NK-92 (cell line): ENCODE results near the gene PCDHB12.
"Not testable (repeated sequence)": the region's sequence is repeated elsewhere in the genome, so short reads cannot be mapped to it uniquely, and the experiment has no call there.

Experiments
- DNase-seq: peaks from one replicate; lab custom pipeline; 2025; ENCODE audit not compliant: unreplicated experiment; lab: John Stamatoyannopoulos, UW

Gene PCDHB12

DNA sequence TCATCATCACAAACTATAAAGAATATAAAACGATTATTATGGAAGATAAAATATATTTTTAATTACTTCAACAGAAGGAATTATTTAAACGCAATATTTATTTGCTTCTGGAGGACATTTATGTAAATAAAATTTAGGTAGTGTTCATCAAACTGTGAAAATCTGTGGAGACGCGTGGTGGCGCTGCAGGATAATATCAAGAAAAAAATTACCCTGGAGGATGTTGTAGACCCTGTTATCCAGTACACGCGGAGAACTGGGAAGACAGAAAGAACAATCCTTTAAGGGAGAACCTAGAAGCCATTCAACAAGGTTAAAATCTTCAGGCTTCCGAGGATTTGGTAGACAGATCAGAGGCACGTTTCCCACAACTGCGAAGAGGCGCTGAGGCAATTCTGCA is at the start of gene PCDHB12:
PCDHB12 (plus strand) TSS at position 242 of the 400 bp plus-strand sequence. CDS start 189 bp downstream, outside the sequence.
- DNase-seq, result no peak

DNA sequence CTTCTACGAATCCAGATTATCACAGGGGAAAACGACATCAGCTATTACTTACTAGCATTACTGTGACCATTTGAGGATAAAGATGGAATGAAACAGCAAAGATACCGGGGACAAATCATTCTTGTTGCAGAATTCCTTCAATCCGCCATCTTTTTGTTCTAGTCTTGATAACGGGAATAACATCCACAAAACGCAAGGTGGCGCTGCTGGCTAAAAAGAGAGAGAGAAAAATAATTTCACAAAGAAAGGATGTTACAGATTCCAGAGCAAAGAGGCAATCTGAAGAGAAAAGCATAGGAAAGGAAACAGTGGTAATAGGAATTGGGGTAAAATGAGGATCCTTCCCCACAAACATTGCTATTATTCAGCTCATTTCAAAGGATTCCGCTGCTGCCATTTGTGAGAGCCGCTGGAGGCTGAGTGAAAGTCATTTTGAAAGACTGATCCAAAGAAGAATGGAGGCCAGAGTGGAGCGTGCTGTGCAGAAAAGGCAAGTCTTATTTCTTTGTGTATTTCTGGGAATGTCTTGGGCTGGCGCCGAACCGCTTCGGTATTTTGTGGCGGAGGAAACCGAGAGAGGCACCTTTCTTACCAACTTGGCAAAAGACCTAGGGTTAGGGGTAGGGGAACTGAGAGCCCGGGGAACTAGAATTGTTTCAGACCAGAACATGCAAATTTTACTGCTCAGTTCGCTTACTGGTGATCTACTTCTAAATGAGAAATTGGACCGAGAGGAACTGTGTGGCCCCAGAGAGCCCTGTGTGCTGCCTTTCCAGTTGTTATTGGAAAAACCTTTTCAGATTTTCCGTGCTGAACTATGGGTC is 35.9 kb upstream of the PCDHB12 start, which contains the start of gene PCDHB7:
PCDHB7 (plus strand) TSS at position 264 of the 824 bp plus-strand sequence; CDS start at position 456, 192 bp downstream.
- no peak for DNase-seq

DNA sequence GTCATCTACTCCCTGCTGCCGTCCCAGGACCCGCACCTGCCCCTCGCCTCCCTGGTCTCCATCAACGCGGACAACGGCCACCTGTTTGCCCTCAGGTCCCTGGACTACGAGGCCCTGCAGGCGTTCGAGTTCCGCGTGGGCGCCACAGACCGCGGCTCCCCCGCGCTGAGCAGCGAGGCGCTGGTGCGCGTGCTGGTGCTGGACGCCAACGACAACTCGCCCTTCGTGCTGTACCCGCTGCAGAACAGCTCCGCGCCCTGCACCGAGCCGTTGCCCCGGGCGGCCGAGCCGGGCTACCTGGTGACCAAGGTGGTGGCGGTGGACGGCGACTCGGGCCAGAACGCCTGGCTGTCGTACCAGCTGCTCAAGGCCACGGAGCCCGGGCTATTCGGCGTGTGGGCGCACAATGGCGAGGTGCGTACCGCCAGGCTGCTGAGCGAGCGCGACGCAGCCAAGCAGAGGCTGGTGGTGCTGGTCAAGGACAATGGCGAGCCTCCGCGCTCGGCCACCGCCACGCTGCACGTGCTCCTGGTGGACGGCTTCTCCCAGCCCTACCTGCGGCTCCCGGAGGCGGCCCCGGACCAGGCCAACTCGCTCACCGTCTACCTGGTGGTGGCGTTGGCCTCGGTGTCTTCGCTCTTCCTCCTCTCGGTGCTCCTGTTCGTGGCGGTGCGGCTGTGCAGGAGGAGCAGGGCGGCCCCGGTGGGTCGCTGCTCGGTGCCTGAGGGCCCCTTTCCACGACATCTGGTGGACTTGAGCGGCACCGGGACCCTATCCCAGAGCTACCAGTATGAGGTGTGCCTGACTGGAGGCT is 34.0 kb upstream of the PCDHB12 start:
- not testable (repeated sequence) for DNase-seq

GRCh38 chr5:141175933-141176332 is 32.6 kb upstream of the PCDHB12 start:
- DNase-seq, result no peak

DNA sequence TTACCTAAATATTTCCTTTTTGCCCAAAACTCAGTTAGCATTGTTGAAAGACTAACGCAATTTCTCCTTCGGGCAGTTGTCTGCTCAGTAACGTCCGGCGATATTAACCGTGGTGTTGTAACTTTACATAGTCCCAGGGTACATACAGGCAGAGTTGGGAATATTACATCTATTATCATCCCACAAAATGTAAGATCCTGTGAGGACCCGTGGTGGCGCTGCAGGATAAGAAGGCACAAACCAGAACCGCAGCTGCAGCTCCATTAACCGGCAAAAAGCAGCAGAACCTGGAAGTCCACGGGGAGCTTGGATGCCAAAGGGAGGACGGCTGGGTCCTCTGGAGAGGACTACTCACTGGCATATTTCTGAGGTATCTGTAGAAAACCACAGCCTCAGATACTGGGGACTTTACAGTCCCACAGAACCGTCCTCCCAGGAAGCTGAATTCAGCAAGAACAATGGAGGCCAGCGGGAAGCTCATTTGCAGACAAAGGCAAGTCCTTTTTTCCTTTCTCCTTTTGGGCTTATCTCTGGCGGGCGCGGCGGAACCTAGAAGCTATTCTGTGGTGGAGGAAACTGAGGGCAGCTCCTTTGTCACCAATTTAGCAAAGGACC is 30.8 kb upstream of the PCDHB12 start, which contains the start of gene PCDHB8:
PCDHB8 (plus strand) TSS at position 214 of the 615 bp plus-strand sequence; CDS start at position 459, 245 bp downstream.
- DNase-seq, result not testable (repeated sequence)

DNA sequence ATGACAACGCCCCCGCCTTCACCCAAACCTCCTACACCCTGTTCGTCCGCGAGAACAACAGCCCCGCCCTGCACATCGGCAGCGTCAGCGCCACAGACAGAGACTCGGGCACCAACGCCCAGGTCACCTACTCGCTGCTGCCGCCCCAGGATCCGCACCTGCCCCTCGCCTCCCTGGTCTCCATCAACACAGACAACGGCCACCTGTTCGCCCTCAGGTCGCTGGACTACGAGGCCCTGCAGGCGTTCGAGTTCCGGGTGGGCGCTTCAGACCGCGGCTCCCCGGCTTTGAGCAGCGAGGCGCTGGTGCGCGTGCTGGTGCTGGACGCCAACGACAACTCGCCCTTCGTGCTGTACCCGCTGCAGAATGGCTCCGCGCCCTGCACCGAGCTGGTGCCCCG is 29.1 kb upstream of the PCDHB12 start:
- not testable (repeated sequence) for DNase-seq

DNA sequence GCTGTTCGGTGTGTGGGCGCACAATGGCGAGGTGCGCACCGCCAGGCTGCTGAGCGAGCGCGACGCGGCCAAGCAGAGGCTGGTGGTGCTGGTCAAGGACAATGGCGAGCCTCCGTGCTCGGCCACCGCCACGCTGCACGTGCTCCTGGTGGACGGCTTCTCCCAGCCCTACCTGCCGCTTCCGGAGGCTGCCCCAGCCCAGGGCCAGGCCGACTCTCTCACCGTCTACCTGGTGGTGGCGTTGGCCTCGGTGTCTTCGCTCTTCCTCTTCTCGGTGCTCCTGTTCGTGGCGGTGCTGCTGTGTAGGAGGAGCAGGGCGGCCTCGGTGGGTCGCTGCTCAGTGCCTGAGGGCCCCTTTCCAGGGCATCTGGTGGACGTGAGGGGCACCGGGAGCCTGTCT is 28.6 kb upstream of the PCDHB12 start:
- DNase-seq, result not testable (repeated sequence)

DNA sequence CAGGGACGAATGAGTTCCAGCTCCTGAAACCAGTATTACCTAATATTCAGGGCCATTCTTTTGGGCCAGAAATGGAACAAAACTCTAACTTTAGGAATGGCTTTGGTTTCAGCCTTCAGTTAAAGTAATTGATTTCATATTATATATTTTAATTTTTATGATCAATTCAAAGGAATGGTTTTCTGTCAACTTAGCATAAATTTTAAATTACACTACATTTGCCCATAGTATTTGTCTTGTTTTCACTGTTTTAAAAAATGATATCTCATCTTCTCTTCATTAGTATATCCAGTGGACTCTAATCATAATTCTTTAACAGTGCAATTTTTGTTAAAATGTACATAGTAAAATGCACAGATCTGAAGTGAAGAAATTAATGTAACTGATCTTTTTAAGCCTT is 28.2 kb upstream of the PCDHB12 start:
- DNase-seq, result no peak

- no peak for DNase-seq
These were observed 26.3 kb upstream of the PCDHB12 start, which contains the start of gene PCDHB16 for GRCh38 chr5:141182248-141182647. PCDHB16 (plus strand) TSS chr5:141182387; CDS start chr5:141182560, 173 bp downstream.

GRCh38 chr5:141184117-141184855 is 24.2 kb upstream of the PCDHB12 start:
- DNase-seq, result not testable (repeated sequence)

DNA sequence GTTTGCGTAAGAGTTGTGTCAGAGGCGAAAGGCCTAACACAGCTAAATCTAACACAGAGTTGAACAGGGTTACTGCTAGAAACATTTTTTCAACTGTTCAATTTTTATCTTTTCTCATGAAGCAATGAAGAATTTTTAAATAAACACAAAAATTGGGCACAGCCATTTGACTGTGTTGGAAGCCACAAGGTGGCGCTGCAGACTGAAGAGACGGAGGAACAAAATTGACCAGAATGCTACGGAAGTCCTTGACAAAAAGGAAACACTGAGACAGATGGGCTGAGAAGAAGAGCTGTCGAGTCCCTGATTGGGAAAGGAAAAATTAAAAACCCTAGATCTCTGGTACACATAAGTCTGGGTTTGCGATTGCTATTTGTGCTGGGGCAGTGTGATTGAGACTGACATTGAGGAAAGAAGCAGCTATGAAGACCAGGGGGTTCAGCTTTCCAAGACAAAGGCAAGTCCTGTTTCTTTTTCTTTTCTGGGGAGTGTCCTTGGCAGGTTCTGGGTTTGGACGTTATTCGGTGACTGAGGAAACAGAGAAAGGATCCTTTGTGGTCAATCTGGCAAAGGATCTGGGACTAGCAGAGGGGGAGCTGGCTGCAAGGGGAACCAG is 21.5 kb upstream of the PCDHB12 start, which contains the start of gene PCDHB9:
PCDHB9 (plus strand) TSS at position 265 of the 616 bp plus-strand sequence; CDS start at position 423, 158 bp downstream.
- no peak for DNase-seq

GRCh38 chr5:141188682-141189081 is 19.8 kb upstream of the PCDHB12 start:
- not testable (repeated sequence) for DNase-seq

DNA sequence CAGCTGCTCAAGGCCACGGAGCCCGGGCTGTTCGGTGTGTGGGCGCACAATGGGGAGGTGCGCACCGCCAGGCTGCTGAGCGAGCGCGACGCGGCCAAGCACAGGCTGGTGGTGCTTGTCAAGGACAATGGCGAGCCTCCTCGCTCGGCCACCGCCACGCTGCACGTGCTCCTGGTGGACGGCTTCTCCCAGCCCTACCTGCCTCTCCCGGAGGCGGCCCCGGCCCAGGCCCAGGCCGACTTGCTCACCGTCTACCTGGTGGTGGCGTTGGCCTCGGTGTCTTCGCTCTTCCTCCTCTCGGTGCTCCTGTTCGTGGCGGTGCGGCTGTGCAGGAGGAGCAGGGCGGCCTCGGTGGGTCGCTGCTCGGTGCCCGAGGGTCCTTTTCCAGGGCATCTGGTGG is 19.4 kb upstream of the PCDHB12 start:
- not testable (repeated sequence) for DNase-seq

DNA sequence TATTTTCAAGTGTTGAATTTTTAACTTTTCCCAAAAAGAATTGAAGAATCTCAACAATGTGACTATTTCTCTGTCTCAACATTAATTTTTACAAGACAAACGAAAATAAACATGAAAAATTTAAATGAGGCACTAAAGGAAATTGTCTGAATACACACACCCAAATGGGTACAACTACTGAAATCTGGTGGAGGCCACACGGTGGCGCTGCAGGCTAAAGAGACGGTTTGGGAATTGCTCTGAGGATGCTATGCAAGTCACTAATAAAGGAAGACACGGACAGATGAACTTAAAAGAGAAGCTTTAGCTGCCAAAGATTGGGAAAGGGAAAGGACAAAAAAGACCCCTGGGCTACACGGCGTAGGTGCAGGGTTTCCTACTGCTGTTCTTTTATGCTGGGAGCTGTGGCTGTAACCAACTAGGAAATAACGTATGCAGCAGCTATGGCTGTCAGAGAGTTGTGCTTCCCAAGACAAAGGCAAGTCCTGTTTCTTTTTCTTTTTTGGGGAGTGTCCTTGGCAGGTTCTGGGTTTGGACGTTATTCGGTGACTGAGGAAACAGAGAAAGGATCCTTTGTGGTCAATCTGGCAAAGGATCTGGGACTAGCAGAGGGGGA is 16.3 kb upstream of the PCDHB12 start, which contains the start of gene PCDHB10:
PCDHB10 (plus strand) TSS at position 244 of the 616 bp plus-strand sequence; CDS start at position 444, 200 bp downstream.
- no peak for DNase-seq

- not testable (repeated sequence) for DNase-seq
These were observed 14.2 kb upstream of the PCDHB12 start for GRCh38 chr5:141194332-141194731.

- no peak for DNase-seq
These were observed 12.2 kb upstream of the PCDHB12 start for GRCh38 chr5:141196363-141196762.

DNA sequence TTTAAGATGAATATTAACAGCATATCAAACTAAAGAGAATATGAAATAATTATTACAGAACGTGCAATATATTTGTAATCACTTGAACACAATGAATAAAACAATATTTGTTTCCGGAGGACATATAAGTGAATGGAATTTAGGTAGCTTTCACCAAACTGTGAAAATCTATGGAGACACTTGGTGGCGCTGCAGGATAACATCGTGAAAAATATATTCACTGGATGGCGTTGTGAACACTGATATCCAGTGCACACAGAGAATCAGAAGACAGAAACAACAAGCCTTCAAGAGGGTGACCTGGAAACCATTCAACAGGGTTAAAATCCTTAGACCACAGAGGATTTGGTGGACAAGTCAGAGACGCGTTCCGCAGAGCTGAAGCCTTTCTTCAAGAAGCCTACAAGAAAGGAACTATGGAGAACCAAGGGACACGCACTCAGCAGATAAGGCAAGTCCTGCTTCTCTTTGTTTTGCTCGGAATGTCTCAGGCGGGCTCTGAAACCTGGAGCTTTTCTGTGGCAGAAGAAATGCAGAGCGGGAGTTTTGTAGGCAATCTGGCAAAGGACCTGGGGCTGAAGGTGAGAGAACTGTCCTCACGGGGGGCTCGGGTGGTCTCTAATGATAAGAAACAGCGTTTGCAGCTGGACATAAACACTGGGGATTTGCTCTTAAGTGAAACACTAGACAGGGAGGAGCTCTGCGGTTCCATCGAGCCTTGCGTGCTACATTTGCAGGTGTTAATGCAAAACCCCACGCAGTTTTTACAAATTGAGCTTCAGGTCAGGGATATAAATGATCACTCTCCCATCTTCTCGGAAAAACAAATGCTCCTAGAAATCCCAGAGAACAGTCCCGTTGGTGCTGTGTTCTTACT is 8.9 kb upstream of the PCDHB12 start, which contains the start of gene PCDHB11:
PCDHB11 (plus strand) TSS at position 269 of the 877 bp plus-strand sequence; CDS start at position 417, 148 bp downstream.
- no peak for DNase-seq

GRCh38 chr5:141201126-141201525 is 7.4 kb upstream of the PCDHB12 start:
- DNase-seq, result not testable (repeated sequence)
